CD8-positive, alpha-beta memory T cell (primary cell): ENCODE results near the gene DSCAML1. TPM values are rescaled to one million over a fixed set of nuclear protein-coding genes. Genes with fewer than 3 reads are reported as not detected.
A peak's percentile ranks its signal among the peaks of the same experiment; 100 is the strongest.
"Not testable (repeated sequence)": the region's sequence is repeated elsewhere in the genome, so short reads cannot be mapped to it uniquely, and the experiment has no call there.

Experiments
- CTCF ChIA-PET: fragments of 350-600 bp; sonication (Branson Sonifier 250); formaldehyde crosslinking; loops from one replicate; lab custom pipeline; 2021; ENCODE audit warnings: antibody characterized with exemption; lab: Charles Lee
- POLR2A ChIA-PET: fragments of 350-600 bp; sonication (Branson Sonifier 250); formaldehyde crosslinking; loops from one replicate; lab custom pipeline; 2021; ENCODE audit warnings: antibody characterized with exemption; lab: Charles Lee
- DNase-seq, 5 donors: peaks; one replicate each; pipeline versions ENCODE4 v3.0.0 to v3.0.0-alpha.2; 2020 to 2022; ENCODE audit warnings: mixed read lengths in 1 of 5
- H3K27ac ChIP-seq: one replicate; pipeline ENCODE4 v1.7.0; 2013; ENCODE audit warnings: low read depth, mild to moderate bottlenecking, low read length, moderate library complexity
- H3K27me3 ChIP-seq: 2 replicates; pipeline ENCODE4 v1.7.0; 2013; ENCODE audit warnings: low read length, mild to moderate bottlenecking; ENCODE audit not compliant: insufficient read depth, poor library complexity, severe bottlenecking
- H3K36me3 ChIP-seq: 2 replicates; pipeline ENCODE4 v1.7.0; 2013; ENCODE audit warnings: mild to moderate bottlenecking, low read length, moderate library complexity; ENCODE audit not compliant: insufficient read depth
- H3K4me1 ChIP-seq: 2 replicates; pipeline ENCODE4 v1.7.0; 2013; ENCODE audit warnings: mild to moderate bottlenecking, low read length, moderate library complexity; ENCODE audit not compliant: insufficient read depth
- H3K4me3 ChIP-seq: 2 replicates; pipeline ENCODE4 v1.7.0; 2013; ENCODE audit warnings: mild to moderate bottlenecking, low read length
- H3K9me3 ChIP-seq: 2 replicates; pipeline ENCODE4 v1.7.0; 2013; ENCODE audit warnings: mild to moderate bottlenecking, low read length
- H3K27ac Mint-ChIP-seq, 8 donors: one replicate each; pipeline ENCODE4 v1.8.0; 2020 to 2021; ENCODE audit warnings: mixed read lengths in 8 of 8, mild to moderate bottlenecking in 6 of 8, inconsistent platforms in 3 of 8, moderate library complexity in 3 of 8
- H3K27me3 Mint-ChIP-seq, 2 donors: one replicate each; pipeline ENCODE4 v1.8.0; 2020 to 2021; ENCODE audit warnings: mixed read lengths in 2 of 2, mild to moderate bottlenecking in 1 of 2, moderate library complexity in 1 of 2
- H3K36me3 Mint-ChIP-seq, 3 donors: one replicate each; pipeline ENCODE4 v1.8.0; 2020 to 2021; ENCODE audit warnings: mixed read lengths in 3 of 3, inconsistent platforms in 1 of 3, mild to moderate bottlenecking in 1 of 3
- H3K4me1 Mint-ChIP-seq, 3 donors: one replicate each; pipeline ENCODE4 v1.8.0; 2020 to 2021; ENCODE audit warnings: mixed read lengths in 3 of 3, inconsistent platforms in 1 of 3, mild to moderate bottlenecking in 1 of 3
- H3K4me3 Mint-ChIP-seq, 7 donors: one replicate each; pipeline ENCODE4 v1.8.0; 2020 to 2021; ENCODE audit warnings: mixed read lengths in 7 of 7, mild to moderate bottlenecking in 6 of 7, moderate library complexity in 4 of 7, inconsistent platforms in 2 of 7
- H3K9me3 Mint-ChIP-seq, 5 donors: one replicate each; pipeline ENCODE4 v1.8.0; 2020 to 2022; ENCODE audit warnings: mixed read lengths in 5 of 5, mild to moderate bottlenecking in 3 of 5, moderate library complexity in 2 of 5, inconsistent platforms in 1 of 5
- polyA plus RNA-seq: library from polyadenylated mRNA; unstranded; fragments of 300-500 nt; fragmentation: Illumina TruSeq; gene quantifications from one replicate; pipeline ENCODE4 v1.2.3, GENCODE V29; 2021
- total RNA-seq, 2 experiments: library from RNA; stranded (reverse); gene quantifications; one replicate each; pipeline ENCODE4 v1.2.3, GENCODE V29; 2021

The DSCAML1 gene
- total and polyA plus RNA-seq, 3 experiments from 2014 or later, result 0.48 to 0.91 TPM; not detected in 1

DNA sequence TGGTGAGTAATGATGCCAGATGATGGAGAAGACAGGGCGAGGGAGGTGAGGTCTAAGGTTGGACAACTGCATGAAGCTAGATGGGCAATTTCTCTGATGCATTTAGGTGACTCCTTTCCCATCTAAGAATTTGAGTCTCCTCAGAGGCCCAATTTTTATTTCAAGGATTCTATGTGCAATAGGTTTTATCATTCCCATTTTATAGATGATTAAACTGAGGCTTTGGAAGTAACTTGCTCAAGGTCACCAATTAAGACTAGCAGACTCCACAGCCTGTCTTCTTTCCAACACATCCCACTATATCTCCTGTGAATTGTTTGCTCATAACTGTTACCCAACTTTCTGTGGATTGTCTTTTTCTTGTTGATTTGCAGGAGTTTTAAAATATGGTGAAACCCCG, 28.5 kb downstream of the DSCAML1 start:
- Histone ChIP-seq H3K9me3 (no peaks in the 10 kb centered on the region), H3K36me3 (no peaks in the 10 kb centered on the region), H3K4me1 (no peaks in the 10 kb centered on the region), H3K27me3 (no peaks in the 10 kb centered on the region), H3K4me3 (no peak overlapping the region), H3K27ac (no peak overlapping the region)
- H3K4me3 Mint-ChIP-seq, result no peak overlapping the region
- H3K4me1 Mint-ChIP-seq, result no peaks in the 10 kb centered on the region
- no peaks in the 10 kb centered on the region for H3K9me3 Mint-ChIP-seq
- H3K27me3 Mint-ChIP-seq, result peaks cover 6 to 10% of the 10 kb centered on the region in 2 donors
- H3K27ac Mint-ChIP-seq, result no peak overlapping the region
- DNase-seq, result no peak
- POLR2A ChIA-PET, result no interaction called here
- CTCF ChIA-PET, result no interaction called here
- H3K36me3 Mint-ChIP-seq, result peaks cover 0 to 1% (median 0%) of the 10 kb centered on the region in 3 donors

DNA sequence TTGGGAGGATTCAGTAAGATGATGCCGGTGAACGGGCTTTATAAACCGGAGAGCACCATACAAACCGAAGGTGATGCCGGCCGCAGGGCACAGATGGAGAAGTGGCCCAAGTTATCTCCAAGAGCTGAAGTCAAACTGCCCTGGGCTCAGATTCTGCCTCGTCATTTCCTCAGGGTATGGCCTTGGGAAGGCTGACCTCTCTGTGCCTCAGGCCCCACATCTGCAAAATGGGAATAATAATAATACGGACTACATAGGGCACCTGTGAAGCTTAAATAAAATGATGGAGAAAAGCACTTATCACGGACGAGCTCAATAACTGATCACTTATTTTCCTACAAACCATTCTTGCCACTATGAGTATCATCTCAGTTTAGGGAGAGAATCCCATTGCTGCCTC, 29.9 kb downstream of the DSCAML1 start:
- Histone ChIP-seq H3K9me3 (no peaks in the 10 kb centered on the region), H3K36me3 (no peaks in the 10 kb centered on the region), H3K4me1 (no peaks in the 10 kb centered on the region), H3K27me3 (no peaks in the 10 kb centered on the region), H3K4me3 (no peak overlapping the region), H3K27ac (no peak overlapping the region)
- ChIA-PET CTCF (no interaction called here), POLR2A (no interaction called here)
- Mint-ChIP-seq H3K4me3 (no peak overlapping the region), H3K36me3 (no peaks in the 10 kb centered on the region), H3K27me3 (peaks cover 8 to 11% of the 10 kb centered on the region in 2 donors), H3K4me1 (no peaks in the 10 kb centered on the region), H3K27ac (no peak overlapping the region), H3K9me3 (no peaks in the 10 kb centered on the region)
- no peak for DNase-seq

DNA sequence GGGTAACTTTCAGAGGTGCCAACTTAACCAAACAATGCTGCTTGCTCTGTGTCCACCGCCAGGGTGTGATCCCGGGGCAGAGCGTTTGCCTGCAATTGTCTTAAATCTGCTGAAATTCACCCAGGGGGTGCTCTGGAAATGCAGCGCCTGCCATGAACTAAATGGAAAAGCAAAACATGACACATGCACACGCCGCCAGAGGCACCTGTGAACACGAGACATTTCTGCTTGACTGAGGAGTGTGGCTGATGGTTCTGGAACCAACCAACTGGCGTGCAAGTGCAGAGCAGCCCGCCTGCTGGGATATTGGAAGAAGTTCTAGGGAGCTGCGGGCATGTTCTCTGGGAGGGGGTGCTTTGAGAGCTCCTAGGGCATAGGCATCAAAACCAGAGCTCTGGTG, 30.4 kb downstream of the DSCAML1 start:
- no peak overlapping the region for H3K27ac Mint-ChIP-seq
- ChIA-PET CTCF (no interaction called here), POLR2A (no interaction called here)
- H3K36me3 ChIP-seq, result no peaks in the 10 kb centered on the region
- H3K9me3 ChIP-seq, result no peaks in the 10 kb centered on the region
- no peak overlapping the region for H3K4me3 Mint-ChIP-seq
- H3K36me3 Mint-ChIP-seq, result no peaks in the 10 kb centered on the region
- H3K4me1 Mint-ChIP-seq, result no peaks in the 10 kb centered on the region
- no peaks in the 10 kb centered on the region for H3K27me3 ChIP-seq
- no peaks in the 10 kb centered on the region for H3K9me3 Mint-ChIP-seq
- H3K27me3 Mint-ChIP-seq, result peaks cover 8 to 11% of the 10 kb centered on the region in 2 donors
- H3K27ac ChIP-seq, result no peak overlapping the region
- no peak overlapping the region for H3K4me3 ChIP-seq
- no peak for DNase-seq
- H3K4me1 ChIP-seq, result no peaks in the 10 kb centered on the region

GRCh38 chr11:117766026-117766425, 31.0 kb downstream of the DSCAML1 start:
- no peaks in the 10 kb centered on the region for H3K36me3 ChIP-seq
- no peaks in the 10 kb centered on the region for H3K27me3 ChIP-seq
- ChIA-PET CTCF (no interaction called here), POLR2A (no interaction called here)
- no peak overlapping the region for H3K27ac ChIP-seq
- Mint-ChIP-seq H3K9me3 (no peaks in the 10 kb centered on the region), H3K4me3 (no peak overlapping the region), H3K36me3 (no peaks in the 10 kb centered on the region), H3K27me3 (peaks cover 8 to 11% of the 10 kb centered on the region in 2 donors), H3K4me1 (no peaks in the 10 kb centered on the region), H3K27ac (no peak overlapping the region)
- no peaks in the 10 kb centered on the region for H3K4me1 ChIP-seq
- H3K9me3 ChIP-seq, result no peaks in the 10 kb centered on the region
- DNase-seq, result no peak
- no peak overlapping the region for H3K4me3 ChIP-seq

DNA sequence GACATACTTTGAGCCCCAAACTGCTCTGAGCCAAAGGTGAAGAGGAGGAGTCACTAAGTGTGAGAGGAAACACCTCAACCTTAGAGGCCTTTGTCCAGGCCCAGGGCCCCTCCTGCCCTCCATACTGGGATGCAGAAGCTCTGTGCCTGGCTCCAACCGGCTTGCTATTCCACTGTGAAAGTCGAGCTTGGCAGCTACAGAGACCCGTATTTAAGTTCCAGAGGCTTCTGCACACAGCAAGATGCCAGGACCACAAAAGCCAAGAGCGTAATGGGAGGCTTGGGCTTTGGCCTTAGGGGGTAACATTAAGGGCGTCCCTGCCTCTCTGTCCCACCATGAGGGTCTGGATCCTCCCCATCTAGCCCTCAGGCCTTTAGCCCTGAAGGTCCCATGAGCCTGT, 31.9 kb downstream of the DSCAML1 start:
- Histone ChIP-seq H3K36me3 (no peaks in the 10 kb centered on the region), H3K4me1 (no peaks in the 10 kb centered on the region), H3K27ac (no peak overlapping the region), H3K9me3 (no peaks in the 10 kb centered on the region), H3K4me3 (no peak overlapping the region), H3K27me3 (no peaks in the 10 kb centered on the region)
- ChIA-PET POLR2A (no interaction called here), CTCF (no interaction called here)
- peak overlapping the region in 1 of 8 donors; percentile 88 for H3K27ac Mint-ChIP-seq
- no peaks in the 10 kb centered on the region for H3K4me1 Mint-ChIP-seq
- no peaks in the 10 kb centered on the region for H3K36me3 Mint-ChIP-seq
- H3K4me3 Mint-ChIP-seq, result no peak overlapping the region
- no peaks in the 10 kb centered on the region for H3K9me3 Mint-ChIP-seq
- DNase-seq, result no peak
- H3K27me3 Mint-ChIP-seq, result peaks cover 7 to 11% of the 10 kb centered on the region in 2 donors

DNA sequence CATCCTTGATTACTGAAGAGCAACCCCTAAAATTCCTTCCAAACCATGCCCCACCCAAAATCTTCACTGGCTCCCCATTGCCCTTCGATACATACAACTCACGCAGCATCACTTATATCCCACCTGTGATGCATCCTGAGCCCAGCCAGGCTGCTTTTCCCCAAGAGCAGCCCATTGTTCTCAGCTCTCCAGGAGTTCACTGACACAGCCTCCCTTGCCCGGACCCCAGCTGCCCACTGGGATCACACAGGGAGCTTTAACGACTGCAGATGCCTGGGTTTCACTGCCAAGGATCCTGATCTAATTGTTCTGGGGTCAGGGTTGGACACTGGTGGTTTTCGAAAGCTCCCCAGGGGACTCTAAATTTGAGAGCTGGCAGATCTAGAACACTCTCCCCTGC, 33.6 kb downstream of the DSCAML1 start:
- POLR2A ChIA-PET, H3K4me3 ChIP-seq, H3K4me1 Mint-ChIP-seq, H3K9me3 ChIP-seq, H3K27me3 ChIP-seq, H3K27ac Mint-ChIP-seq, H3K36me3 Mint-ChIP-seq, H3K36me3 ChIP-seq, CTCF ChIA-PET, H3K27ac ChIP-seq, H3K27me3 Mint-ChIP-seq, DNase-seq, H3K4me1 ChIP-seq, H3K4me3 Mint-ChIP-seq, H3K9me3 Mint-ChIP-seq: not testable (repeated sequence)

DNA sequence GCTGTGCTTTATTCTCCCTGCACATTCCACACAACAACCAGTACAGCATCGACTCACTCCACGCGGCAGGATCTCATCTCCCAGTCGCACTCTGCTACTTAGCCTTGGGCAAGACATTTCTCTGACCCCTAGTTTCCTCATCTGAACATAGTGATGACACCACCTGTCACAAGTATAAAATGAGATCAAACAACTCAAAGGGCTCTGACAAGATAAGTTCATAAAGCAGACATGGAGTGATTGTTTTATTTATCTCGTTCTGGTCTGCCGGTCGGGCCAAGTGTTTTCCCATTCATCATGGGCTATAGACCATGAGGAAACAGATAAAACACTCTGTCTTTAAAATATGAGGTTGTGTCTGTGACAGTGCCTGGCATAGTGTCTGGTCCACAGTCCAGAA, 35.0 kb downstream of the DSCAML1 start:
- Mint-ChIP-seq H3K4me1 (no peaks in the 10 kb centered on the region), H3K4me3 (no peak overlapping the region), H3K27ac (no peak overlapping the region), H3K27me3 (peaks cover 5 to 6% of the 10 kb centered on the region in 2 donors), H3K9me3 (no peaks in the 10 kb centered on the region), H3K36me3 (no peaks in the 10 kb centered on the region)
- Histone ChIP-seq H3K9me3 (no peaks in the 10 kb centered on the region), H3K27ac (no peak overlapping the region), H3K27me3 (no peaks in the 10 kb centered on the region), H3K4me3 (no peak overlapping the region), H3K4me1 (no peaks in the 10 kb centered on the region), H3K36me3 (no peaks in the 10 kb centered on the region)
- CTCF ChIA-PET, result no interaction called here
- DNase-seq, result no peak
- POLR2A ChIA-PET, result no interaction called here

DNA sequence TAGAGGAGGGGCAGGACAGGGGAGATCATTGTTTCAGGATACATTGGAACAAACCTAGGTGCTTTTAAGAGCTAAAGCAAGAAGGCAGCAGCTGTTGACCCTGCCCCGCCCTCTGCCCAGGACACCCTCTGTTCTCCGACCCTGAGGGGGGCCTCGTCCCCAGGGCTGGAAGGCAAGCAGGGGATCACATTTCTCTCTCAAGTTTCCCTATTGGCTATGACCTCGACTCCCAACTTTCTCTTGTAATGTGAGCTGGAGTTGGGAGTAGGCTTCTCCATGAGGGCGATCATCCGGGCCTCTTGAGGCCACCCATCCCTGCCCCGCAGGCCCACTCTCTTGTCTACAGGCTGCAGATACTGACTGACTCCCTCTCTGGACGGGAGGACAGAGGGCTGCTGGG, 37.7 kb downstream of the DSCAML1 start:
- Histone ChIP-seq H3K9me3 (no peaks in the 10 kb centered on the region), H3K27me3 (no peaks in the 10 kb centered on the region), H3K4me1 (no peaks in the 10 kb centered on the region), H3K4me3 (no peak overlapping the region), H3K27ac (no peak overlapping the region), H3K36me3 (no peaks in the 10 kb centered on the region)
- no peak for DNase-seq
- Mint-ChIP-seq H3K4me3 (no peak overlapping the region), H3K36me3 (peaks cover 0 to 2% (median 0%) of the 10 kb centered on the region in 3 donors), H3K27ac (no peak overlapping the region), H3K9me3 (no peaks in the 10 kb centered on the region), H3K27me3 (peaks cover 6 to 13% of the 10 kb centered on the region in 2 donors), H3K4me1 (no peaks in the 10 kb centered on the region)
- ChIA-PET CTCF (no interaction called here), POLR2A (no interaction called here)

DNA sequence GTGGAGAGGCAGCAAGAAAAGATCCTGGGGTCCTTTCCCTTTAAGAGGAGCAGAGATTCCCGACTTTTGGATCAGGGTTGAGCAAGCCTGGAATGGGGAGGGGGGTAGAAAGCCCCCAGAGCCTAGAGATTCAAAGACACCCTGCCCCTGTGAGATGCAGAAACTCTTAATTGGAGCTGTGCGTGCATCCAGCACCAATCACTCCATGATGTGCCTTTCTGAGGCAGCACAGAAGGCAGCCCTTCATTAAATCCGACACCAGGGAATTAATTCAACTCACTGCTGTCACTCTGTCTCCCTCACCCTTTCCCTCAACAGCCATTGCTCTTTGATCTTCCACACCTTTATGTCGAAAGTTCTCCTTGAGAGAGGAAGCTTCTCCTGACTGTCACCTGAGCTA, 43.0 kb downstream of the DSCAML1 start:
- DNase-seq, result no peak
- no peaks in the 10 kb centered on the region for H3K36me3 ChIP-seq
- H3K27ac Mint-ChIP-seq, result no peak overlapping the region
- H3K4me3 ChIP-seq, result no peak overlapping the region
- no peaks in the 10 kb centered on the region for H3K9me3 ChIP-seq
- H3K27me3 ChIP-seq, result no peaks in the 10 kb centered on the region
- H3K27ac ChIP-seq, result no peak overlapping the region
- ChIA-PET CTCF (no interaction called here), POLR2A (no interaction called here)
- no peak overlapping the region for H3K4me3 Mint-ChIP-seq
- H3K36me3 Mint-ChIP-seq, result peaks cover 0 to 2% (median 0%) of the 10 kb centered on the region in 3 donors
- H3K4me1 Mint-ChIP-seq, result no peaks in the 10 kb centered on the region
- H3K9me3 Mint-ChIP-seq, result no peaks in the 10 kb centered on the region
- H3K27me3 Mint-ChIP-seq, result peaks cover 0 to 8% of the 10 kb centered on the region in 2 donors
- no peaks in the 10 kb centered on the region for H3K4me1 ChIP-seq
